ENCODE measurements around the gene PLSCR1. TPM values are rescaled to one million over a fixed set of nuclear protein-coding genes. Genes with fewer than 3 reads are reported as not detected.
"Not testable (repeated sequence)": the region's sequence is repeated elsewhere in the genome, so short reads cannot be mapped to it uniquely, and the experiment has no call there.

Gene PLSCR1
- total RNA-seq, 2 donors from 2014 or later = 61.7 to 64.9 TPM

DNA sequence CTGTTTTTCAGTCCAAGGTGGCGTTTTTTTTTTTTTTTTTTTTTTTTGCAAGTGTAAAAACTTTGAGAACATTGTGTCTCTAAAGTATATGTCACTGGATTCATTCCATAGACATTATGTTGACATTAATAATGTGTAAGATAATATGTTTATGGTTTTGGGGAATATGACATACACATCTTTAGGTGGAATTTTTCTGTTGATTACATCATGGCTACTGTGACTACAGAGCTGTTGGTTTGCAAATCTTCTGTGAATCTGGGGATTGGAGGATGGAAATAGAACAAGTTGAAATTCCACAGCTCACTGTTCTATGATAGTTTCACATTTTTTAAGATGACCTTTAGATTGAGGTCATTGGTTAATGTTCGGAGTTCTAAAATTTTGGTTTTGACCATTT, 50.6 kb downstream of the PLSCR1 start:
- no peak overlapping the region for H3K27ac ChIP-seq
- no peaks in the 10 kb centered on the region for H3K4me1 ChIP-seq
- H3K9me3 ChIP-seq = no peaks in the 10 kb centered on the region
- TF ChIP-seq, protein P1, sequence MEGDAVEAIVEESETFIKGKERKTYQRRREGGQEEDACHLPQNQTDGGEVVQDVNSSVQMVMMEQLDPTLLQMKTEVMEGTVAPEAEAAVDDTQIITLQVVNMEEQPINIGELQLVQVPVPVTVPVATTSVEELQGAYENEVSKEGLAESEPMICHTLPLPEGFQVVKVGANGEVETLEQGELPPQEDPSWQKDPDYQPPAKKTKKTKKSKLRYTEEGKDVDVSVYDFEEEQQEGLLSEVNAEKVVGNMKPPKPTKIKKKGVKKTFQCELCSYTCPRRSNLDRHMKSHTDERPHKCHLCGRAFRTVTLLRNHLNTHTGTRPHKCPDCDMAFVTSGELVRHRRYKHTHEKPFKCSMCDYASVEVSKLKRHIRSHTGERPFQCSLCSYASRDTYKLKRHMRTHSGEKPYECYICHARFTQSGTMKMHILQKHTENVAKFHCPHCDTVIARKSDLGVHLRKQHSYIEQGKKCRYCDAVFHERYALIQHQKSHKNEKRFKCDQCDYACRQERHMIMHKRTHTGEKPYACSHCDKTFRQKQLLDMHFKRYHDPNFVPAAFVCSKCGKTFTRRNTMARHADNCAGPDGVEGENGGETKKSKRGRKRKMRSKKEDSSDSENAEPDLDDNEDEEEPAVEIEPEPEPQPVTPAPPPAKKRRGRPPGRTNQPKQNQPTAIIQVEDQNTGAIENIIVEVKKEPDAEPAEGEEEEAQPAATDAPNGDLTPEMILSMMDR (IDR thresholded peaks at IDR 0.05) = no peak
- TF ChIP-seq POLR2A (IDR thresholded peaks at IDR 0.05) = no peak
- no peaks in the 10 kb centered on the region for H3K27me3 ChIP-seq
- no peaks in the 10 kb centered on the region for H3K36me3 ChIP-seq (replicated peaks in 1 of 2; ENCODE audit: insufficient read depth in 1 of 2, low read depth in 2 of 2)
- intact Hi-C loops (cut with DNase I) = no loop called here
- no peak for ATAC-seq
- H3K4me3 ChIP-seq = no peak overlapping the region
- DNase-seq = no peak
- 80 to 87% methylated on average over 2 of the region's 2 CpGs for WGBS, 2 donors

DNA sequence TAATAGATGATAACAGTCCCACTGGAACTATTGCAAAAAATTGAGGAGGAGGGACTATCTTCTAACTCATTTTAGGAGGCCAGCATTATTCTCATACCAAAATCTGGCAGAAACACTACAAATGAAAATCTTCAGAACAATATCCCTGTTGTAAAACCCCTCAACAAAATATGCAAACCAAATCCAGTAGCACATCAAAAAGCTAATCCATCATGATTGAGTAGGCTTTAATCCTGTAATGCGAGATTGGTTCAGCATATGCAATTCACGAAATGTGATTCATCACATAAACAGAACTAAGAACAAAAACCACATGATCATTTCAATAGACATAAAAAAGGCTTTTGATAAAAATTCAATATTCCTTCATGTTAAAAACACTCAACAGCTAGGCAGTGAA, 51.2 kb downstream of the PLSCR1 start:
- intact Hi-C loops (cut with DNase I) = no loop called here
- 77 to 88% methylated on average over 2 of the region's 2 CpGs for WGBS, 2 donors
- Histone ChIP-seq H3K9me3 (no peaks in the 10 kb centered on the region), H3K27ac (no peak overlapping the region), H3K4me3 (no peak overlapping the region), H3K36me3 (replicated peaks in 1 of 2; ENCODE audit: insufficient read depth in 1 of 2, low read depth in 2 of 2) (no peaks in the 10 kb centered on the region), H3K4me1 (no peaks in the 10 kb centered on the region), H3K27me3 (no peaks in the 10 kb centered on the region)
- DNase-seq (no peak), ATAC-seq (no peak)
- no peak for TF ChIP-seq POLR2A (IDR thresholded peaks at IDR 0.05)
- TF ChIP-seq, protein P1 (IDR thresholded peaks at IDR 0.05) = no peak

DNA sequence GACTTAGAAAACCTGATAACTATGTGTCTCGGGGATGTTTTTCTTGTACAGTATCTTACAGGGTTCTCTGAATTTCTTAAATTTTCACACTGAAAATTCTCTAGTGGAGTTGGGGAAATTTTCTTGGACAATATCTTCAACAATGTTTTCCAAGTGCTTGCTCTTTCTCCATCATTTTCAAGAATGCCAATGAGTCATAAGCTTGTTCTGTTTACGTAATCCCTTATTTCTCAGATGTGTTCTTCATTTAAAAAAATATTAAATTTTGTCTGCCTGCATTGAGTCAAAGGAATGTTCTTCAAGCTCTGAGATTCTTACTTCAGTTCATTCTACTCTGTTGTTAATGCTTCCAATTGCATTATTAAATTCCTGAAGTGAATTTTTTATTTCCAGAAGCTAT, 53.1 kb downstream of the PLSCR1 start:
- Histone ChIP-seq H3K4me1 (no peaks in the 10 kb centered on the region), H3K9me3 (no peaks in the 10 kb centered on the region)
- no peak for ATAC-seq

DNA sequence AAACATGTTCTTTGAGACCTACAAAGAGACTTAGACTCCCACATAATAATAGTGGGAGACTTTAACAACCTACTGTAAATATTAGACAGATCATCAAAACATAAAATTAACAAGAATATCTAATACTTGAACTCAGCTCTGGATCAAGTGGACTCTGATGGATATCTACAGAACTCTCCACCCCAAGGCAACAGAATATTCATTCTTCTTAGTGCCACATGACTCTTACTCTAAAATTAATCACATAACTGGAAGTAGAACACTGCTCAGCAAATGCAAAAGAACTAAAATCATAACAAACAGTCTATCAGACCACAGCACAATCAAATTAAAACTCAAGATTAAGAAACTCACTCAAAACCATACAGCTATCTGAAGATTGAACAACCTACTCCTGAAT, 59.1 kb downstream of the PLSCR1 start:
- no peak for DNase-seq
- Histone ChIP-seq H3K4me1 (no peaks in the 10 kb centered on the region), H3K36me3 (replicated peaks in 1 of 2; ENCODE audit: insufficient read depth in 1 of 2, low read depth in 2 of 2) (no peaks in the 10 kb centered on the region), H3K9me3 (no peaks in the 10 kb centered on the region), H3K27me3 (no peaks in the 10 kb centered on the region), H3K27ac (no peak overlapping the region), H3K4me3 (no peak overlapping the region)
- TF ChIP-seq, protein P1 (IDR thresholded peaks at IDR 0.05) = no peak
- no peak for TF ChIP-seq POLR2A (IDR thresholded peaks at IDR 0.05)
- intact Hi-C loops (cut with DNase I) = no loop called here
- ATAC-seq = no peak

More for the DNA sequence above, 53.1 kb downstream of the PLSCR1 start:
- TF ChIP-seq, protein P1 (IDR thresholded peaks at IDR 0.05) = no peak
- no peak for TF ChIP-seq POLR2A (IDR thresholded peaks at IDR 0.05)
- DNase-seq = no peak
- no peak overlapping the region for H3K4me3 ChIP-seq
- H3K27me3 ChIP-seq = no peaks in the 10 kb centered on the region
- WGBS, 2 donors = 46 to 55% methylated on average over 2 of the region's 2 CpGs
- H3K36me3 ChIP-seq (replicated peaks in 1 of 2; ENCODE audit: insufficient read depth in 1 of 2, low read depth in 2 of 2) = no peaks in the 10 kb centered on the region
- intact Hi-C loops (cut with DNase I) = no loop called here
- no peak overlapping the region for H3K27ac ChIP-seq

DNA sequence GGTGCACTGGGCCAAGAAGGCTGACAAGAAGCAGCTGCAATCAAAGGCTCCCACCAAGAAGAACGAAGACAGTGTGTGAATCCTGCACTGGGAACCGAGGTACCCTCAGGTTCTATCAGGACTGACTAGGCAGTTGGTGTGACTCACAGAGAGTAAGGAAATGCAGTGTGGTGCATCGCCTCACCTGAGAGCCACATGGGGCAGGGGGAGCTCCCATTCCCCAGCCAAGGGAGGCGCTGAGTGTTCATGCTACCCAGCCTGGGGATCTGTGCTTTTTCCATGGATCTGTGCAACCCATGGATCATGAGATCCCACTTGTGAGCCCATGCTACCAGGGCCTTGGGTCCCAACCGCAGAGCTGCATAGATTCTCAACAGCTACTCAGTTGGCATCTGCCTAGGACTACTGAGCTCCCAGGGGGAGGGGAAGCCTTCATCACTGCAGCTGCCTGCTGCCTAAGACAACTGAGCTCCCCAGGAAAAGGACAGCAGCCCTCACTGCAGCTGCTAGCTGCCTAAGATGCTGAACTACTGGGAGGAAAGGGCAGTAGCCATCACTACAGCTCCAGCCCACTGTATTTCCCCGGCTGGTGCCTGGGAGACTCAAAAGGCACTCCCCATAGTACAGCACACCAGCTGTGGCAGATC, 68.2 kb downstream of the PLSCR1 start:
- WGBS, 2 donors = 93 to 100% methylated on average over 5 of the region's 6 CpGs
- DNase-seq (no peak), ATAC-seq (no peak)
- no peaks in the 10 kb centered on the region for H3K36me3 ChIP-seq (replicated peaks in 1 of 2; ENCODE audit: insufficient read depth in 1 of 2, low read depth in 2 of 2)
- TF ChIP-seq, protein P1 (IDR thresholded peaks at IDR 0.05) = no peak
- no peak for TF ChIP-seq POLR2A (IDR thresholded peaks at IDR 0.05)
- H3K9me3 ChIP-seq = no peaks in the 10 kb centered on the region
- no peaks in the 10 kb centered on the region for H3K27me3 ChIP-seq
- no peak overlapping the region for H3K27ac ChIP-seq
- H3K4me1 ChIP-seq = no peaks in the 10 kb centered on the region
- intact Hi-C loops (cut with DNase I) = no loop called here
- H3K4me3 ChIP-seq = no peak overlapping the region

DNA sequence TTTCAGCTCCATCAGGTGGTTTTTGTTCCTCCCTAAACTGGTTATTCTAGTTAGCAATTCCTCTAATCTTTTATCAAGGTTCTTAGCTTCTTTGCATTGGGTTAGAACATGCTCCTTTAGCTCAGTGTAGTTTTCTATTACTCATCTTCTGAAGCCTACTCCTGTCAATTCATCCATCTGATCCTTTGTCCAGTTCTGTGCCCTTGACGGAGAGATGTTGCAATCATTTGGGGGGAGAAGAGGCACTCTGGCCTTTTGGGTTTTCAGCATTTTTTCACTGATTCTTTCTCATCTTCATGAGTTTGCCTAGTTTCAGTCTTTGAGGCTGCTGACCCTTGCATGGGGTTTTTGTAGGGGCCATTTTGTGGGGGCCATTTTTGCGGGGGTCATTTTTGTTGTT, 69.4 kb downstream of the PLSCR1 start:
- WGBS, 2 donors = 87 to 95% methylated on average over 2 of the region's 2 CpGs
- H3K9me3 ChIP-seq; H3K4me1 ChIP-seq; ATAC-seq; DNase-seq; H3K36me3 ChIP-seq (replicated peaks in 1 of 2; ENCODE audit: insufficient read depth in 1 of 2, low read depth in 2 of 2); H3K27ac ChIP-seq; H3K27me3 ChIP-seq; intact Hi-C loops (cut with DNase I); H3K4me3 ChIP-seq: not testable (repeated sequence)
